ENCODE data around the gene MOK. TPM values are rescaled to one million over a fixed set of nuclear protein-coding genes. Genes with fewer than 3 reads are reported as not detected.

The MOK gene
- total RNA-seq, 1 donor from 2014 or later = 24.5 TPM

DNA sequence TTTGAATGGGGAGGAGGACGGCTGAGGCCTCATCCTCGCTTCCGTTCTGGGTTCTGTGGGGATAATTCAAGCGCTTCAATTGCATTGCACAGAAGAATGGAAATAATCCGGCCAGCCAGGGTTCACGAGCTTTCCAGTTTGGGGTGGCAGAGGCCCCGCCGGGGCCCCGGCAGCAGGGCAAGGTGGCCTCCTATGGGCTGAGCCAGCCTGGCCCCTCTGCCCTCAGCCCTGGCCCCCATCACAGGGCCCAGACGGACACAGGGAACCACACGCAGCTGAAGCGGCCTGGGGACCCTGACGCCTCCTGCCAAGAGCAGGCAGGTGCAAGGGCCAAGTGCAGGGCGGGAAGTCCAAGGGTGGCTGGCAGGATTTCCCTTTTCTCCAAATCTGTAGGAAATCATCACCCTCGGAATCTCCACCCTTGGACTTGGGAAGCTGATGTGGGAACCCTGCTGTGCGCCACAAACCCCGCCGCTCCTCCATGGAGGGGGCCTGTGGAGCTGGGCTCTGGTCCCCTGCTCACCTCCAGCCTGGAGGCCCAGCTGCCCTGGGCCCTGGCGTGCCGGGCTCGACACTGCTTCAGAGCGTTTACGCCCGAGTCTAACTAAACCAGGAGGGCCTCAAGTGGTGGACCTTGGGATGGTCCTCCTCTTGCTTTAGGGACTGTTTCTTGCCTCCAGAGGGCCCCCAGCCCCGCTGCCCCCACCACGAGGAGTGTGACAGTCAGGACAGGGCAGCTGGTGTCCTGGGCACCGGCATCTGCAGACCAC is 78.4 kb downstream of the MOK start:
- peak; percentile 43 for DNase-seq (ENCODE audit: low read depth)

DNA sequence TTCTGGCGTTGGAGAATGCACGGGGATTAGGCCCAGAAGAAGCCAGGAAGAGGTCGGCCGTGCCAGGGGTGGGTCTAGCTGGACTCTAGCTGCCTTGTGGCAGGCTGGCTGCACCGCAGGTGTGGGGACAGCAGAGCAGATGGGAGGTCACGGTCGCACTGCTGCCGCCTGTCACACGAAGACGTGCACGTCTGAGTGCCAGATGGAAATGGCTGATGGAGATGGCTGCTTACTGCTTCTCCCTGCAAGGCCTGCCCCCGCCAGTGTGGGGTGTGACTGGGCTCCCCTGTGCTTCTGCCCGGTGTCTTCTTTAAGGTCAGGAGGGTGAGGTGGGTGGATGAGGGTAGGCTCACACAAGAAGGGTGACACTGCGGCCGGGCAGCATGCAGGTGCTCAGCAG is 79.0 kb downstream of the MOK start:
- no peak for DNase-seq (ENCODE audit: low read depth)

DNA sequence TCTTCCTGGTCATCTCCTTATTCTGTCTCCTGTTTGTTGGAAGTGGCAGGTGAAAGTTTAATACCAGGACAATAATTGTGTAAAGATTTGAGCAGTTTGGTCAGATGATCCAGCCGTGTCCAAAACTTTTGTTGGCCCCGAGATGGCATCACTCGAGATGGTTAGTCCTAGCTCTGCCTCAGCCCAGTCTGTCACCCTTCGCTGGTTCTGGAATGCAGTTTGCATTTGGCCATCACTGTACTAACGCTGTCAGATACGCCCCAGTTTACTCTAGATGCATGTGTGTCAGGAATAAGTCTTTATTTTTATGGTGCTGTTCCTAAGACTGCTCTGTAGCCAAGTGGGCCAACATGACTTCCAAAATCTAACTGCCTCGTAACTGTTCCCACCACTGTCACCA is 79.6 kb downstream of the MOK start:
- no peak for DNase-seq (ENCODE audit: low read depth)

DNA sequence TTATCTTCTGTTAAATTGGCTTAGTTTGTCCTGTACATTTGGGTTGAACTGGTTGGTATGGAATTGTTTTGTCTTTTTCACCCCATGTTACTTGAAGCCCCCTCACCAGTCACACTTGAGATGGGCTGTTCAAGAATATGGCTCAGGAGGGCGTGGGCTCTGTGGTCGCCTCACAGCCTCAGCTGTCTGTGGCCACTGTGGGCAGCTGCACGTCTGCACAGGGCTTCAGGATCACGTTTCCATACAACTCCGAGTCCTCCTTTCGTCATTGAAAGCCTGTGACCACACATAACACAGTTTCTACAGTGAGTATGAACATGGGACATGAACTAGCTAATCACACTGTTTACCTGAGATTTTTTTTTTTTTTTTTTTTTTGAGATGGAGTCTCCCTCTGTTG is 81.3 kb downstream of the MOK start:
- peak; percentile 92 for DNase-seq (ENCODE audit: low read depth)

DNA sequence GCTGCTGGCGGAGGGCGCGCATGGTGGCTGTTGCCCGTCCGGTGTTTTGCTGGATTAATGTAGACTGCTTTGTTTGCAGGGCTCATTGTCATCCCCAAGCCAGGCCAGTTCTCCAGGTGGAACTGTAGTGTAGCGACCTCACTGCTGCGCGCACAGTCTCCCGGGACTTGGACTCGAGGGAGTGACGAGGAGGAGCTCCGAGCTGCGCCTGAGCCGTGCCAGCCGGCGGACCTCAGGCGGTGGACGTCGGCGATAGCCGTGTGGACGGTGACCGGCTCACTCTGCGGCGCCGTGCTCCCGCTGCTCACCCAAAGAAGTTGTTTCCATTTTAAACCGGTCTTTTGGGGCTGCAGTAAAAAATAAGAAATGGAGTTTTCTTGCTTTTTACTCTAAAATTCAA is 82.2 kb downstream of the MOK start:
- no peak for DNase-seq (ENCODE audit: low read depth)

DNA sequence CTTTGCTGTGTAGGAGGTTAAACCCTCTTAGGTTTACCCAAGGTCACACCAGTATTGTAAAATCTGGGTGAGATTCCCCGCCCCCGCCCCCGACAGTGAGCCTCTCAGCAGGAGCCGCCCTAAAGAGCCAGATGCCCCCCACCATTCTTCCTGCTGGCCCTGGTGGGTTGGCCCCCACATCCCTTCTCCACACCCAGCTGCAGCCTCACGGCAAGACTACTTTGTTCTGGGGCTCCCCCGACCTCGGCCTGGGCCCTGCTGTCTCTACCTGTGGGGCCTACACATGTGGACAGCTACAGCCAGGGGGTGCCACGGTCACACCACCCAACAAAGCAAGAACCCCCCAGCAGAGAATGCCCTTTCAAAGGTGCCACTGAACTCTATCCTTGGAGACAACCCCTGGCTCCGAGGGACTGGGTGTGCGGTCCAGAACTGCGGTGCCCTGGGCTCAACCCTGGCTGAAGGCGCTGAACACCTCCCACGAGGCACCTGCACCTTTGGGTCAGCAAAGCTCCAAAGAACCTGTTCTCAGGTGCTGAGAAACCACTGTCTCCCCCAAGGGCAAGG is 82.9 kb downstream of the MOK start:
- DNase-seq (ENCODE audit: low read depth) = no peak

DNA sequence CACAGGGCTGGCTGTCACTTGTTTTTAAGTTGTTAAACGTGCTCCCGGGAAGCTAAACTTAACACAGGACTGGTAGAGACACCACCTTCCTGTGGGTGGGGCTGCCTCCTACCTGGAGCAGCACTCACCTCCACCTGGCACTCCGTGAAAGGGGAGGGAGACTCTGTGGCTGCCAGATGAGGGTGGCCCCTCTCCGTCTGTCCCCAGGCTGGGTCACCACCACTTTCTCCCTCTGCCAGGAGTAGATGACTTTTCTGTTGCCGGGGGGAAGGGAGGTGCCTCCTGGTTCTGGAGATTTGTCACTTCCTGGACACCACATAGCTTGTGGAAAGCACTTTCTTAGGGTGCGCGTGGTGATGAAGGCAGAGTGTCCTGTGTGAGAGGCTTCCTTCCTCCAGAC is 83.9 kb downstream of the MOK start:
- DNase-seq (ENCODE audit: low read depth) = no peak

DNA sequence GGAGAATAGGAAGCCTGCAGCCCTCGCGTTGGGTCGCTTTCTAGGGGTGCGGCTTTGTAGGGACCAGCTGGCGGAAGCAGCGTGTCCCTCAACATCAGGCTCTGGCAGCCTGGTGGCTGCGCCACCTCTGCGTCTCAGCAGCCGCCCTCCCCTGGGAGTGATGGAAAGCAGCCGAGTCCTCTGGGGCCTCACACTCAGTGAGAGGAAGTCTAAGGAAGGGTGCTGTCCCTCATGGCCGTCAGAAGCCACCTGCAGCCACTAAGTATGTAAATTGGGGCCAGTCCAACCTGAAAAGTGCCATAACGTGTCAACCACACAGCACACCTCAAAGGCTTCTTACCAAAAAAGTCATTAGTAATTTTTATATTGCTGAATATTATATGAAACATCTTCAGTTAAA is 84.9 kb downstream of the MOK start:
- DNase-seq (ENCODE audit: low read depth) = no peak

DNA sequence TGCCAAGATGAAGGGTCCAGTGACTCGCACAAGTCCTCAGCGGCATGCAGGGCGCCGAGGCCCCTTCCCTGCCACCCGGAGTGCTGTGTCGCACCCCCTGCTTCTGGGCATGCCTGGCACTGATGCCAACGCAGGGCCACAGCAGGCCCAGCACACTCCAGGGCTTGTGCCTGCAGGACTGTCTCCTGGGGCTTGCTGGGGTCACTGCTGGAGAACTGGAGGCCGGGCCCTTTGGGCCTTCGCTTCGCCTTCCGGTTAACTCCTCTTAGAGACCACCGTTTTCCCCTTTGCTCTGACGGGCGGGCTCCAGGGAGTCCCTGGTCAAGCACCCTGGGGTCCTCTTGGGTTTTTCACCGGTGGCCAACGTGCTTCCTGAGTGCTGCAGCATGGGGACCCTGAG is 85.6 kb downstream of the MOK start:
- peak; percentile 16 for DNase-seq (ENCODE audit: low read depth)

DNA sequence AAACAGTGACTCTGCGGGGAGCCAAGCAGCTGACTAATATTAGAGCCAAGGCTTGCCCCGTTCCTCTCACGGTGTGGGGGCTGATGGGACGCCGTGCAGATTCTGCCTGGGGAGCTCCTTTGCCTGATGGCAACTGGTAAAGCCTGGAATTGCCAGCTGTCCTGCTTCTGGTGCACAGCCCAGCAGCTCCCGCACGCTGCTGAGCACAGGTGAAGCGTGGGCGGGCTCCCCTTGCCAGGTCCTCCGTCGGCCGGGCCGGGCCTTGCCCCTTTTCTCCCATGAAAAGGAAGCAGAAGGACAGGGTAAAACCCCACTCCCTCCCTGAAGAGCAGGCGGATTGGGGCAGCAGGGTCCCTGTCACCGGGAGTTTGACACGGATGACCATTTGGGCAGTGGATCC is 86.3 kb downstream of the MOK start:
- DNase-seq (ENCODE audit: low read depth) = peak; percentile 82

DNA sequence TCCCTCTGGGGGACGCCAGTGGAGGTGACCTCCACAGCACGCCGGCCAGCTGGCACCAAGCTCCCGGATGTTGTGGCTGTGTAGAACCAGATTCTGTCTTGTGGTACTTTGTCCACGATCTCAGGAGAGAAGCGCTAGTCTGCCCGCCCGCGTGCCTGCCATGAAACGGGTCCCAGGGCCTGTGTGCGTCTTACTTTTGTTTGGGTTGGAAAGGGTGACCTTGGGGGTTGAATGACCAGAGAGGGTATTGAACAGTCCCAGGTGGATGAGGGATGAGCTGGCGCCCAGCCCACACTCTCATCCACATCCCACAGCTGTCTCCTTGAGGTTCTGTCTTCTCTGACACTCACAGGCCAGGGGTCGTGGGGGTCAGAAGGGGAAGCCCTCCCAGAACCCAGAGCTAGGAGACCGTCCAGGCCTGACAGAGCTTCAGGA is 87.0 kb downstream of the MOK start:
- peak; percentile 26 for DNase-seq (ENCODE audit: low read depth)

DNA sequence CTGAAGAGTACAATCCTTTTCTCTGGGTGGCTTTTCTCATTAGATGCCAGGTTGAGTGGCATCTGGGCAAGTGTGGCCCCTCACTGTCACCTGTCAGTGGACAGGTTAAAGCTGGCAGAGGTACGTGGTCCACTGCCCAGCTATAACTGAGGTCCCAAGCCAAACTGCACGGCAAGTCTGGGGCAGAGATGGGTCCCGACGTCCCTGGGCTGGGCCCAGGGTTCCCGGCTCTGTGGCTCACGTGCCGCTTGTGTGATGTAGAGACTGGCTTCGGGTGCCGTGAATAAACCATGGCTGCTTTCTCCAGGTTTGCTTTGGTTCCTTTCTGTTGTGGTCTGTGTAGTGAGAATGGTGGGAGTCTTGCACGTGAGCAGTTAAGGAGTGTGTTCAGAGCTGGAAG is 87.6 kb downstream of the MOK start:
- DNase-seq (ENCODE audit: low read depth) = no peak

DNA sequence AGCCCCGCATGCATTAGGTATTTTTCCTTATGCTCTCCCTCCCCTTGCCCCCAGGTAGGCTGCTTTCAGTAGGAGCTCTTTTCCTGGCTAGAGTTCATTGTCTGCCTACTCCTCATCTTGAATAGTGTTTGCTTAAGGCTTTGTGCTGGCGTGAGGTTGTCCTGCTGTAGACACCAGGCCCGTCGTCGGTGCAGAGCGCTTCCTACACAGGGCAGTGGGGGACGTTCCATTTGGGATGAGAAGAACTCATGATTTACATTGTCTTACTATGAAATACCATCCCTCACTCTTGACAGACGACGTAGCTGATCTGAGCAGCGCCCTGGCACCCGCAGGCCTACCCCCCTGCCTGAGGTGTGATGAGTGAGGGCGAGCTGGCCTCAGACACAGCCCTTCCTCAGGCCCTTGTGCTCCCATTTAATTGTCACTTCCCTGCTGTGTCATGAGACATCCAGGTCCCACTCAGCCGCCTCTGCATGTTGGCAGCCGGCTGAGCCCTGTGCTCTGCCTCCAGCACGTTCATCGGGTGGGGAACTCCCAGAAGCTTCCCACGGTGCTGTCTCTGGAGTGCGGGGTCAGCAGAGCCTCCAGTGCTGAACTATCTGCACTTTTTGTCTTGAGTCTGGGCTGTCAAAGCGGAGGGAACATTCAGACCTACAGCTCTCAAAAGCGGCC is 89.3 kb downstream of the MOK start:
- DNase-seq (ENCODE audit: low read depth) = no peak

DNA sequence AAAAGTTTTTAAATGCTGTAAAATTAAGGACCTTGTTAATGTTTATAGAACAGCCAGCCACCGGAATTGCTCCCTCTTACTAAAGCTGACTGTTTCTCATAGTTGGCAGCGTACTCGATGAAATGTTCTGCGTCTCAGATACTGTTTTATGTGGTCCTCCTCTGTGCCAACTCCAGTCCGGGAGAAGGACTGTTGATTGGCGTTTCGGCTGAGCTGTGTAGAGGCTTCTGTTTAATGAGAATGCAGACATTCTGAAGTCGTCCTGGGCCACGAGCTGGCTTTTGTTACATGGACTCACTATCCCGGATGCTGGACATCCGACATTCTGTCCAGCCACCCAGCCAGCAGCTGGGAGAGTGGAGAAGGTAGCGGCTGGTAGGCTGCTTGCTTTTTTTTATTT is 89.9 kb downstream of the MOK start:
- DNase-seq (ENCODE audit: low read depth) = peak; percentile 52

DNA sequence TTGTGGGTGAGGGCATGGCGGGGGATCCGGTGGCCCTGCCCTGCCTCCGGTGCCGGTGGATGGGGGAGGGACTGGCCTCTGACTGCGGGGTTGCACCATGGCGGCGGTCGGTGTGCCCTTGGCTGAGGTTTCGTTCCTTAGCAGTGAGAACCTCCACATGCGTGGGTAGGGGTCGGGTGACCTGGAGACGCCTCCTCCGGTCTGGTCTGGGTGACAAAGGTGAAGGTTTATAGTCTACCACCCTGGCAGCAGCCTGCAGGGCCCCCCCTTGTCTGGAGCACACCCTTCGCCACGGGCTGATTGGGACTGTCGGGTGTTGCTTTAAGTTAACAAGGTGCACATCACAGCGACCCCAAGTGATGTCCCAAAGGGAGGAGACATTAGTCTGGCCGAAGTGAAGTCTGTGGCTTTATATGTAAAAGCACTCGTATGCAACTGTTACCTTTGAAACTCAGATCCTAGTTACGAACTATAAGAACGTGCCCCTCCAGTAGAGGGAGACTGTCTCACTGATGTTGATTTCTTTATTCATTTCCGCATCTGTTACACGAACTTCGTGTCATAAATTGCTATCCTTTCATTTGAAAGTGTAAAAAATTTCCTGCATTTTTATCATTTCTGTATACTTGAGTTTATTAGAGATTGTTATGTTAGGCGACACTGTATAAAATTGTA is 90.8 kb downstream of the MOK start:
- no peak for DNase-seq (ENCODE audit: low read depth)

DNA sequence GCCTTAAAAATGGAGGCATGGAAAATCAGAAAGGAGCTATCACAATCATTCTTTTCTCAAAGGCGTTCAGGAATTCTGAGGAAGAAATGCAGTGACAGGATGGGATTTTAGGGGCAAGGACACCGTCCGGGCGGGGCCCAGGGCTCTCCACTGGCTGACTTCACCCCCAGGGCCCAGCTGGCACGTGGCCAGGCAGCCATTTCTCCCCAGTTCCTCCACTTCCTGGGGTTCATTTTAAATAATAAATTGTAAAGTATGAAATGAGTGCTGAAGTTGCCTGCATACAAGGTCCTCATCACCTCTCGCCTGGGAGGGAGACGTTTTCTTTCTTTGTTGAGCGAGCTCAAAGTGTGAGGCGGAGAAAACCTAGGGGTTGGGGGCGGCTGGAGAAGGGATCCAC is 91.5 kb downstream of the MOK start:
- no peak for DNase-seq (ENCODE audit: low read depth)

DNA sequence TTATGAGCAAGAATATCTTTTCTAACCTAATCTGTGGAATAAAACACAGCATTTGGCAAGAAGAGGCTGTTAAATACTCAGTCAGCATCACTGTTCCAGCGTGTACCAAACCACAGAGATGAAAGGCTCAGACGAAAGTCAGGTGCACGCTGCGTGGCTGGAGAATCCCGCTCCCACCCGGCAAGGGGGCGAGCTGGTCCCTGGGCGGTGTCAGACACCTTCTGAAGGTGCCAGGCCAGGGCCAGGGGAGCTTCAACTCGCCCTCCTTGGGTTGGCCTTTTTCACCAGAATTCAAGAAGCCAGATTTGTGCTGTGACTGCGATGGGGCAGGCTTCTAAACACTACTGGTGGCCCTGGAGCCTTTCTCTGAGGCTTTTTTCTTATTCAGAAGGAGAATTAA is 92.1 kb downstream of the MOK start:
- no peak for DNase-seq (ENCODE audit: low read depth)

DNA sequence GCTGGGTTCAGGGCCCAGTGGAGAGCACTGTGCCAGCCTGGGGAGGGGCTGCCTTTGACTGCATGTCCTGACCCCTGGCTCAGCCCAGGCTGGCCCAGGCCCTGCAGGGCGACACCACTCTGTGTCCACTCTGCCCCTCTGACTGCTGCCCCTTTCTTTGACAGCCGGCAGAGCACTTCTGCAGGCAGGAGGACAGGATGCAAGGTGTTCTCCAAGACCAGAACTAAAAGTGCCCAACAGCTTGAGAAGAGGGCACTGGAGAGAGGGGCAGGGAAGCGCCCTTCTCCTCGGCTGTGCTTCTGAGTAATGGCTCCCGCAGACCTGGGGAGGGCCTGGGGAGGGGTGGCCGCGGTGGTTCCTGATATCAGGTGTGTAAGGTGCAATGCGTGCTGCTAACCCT is 92.6 kb downstream of the MOK start:
- DNase-seq (ENCODE audit: low read depth) = no peak

DNA sequence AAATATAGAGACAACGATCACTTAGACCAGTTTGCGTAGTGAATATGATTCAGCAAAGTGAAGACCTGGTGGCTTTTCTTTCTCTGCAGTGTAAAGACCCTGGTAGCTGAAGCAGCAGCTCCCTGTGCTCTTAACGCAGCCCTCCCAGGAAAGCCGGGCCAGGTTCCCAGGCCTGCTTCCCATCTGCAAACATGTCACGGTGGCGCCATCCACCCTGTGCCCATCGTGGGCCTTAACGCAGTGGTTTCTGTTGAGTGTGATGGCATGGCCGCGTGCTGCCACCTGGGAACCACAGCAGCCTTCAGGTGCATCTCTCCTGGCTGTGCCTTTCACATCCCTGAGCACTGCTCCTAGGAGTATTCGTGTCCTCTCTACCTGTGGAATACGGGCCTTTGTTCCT is 93.7 kb downstream of the MOK start:
- no peak for DNase-seq (ENCODE audit: low read depth)

DNA sequence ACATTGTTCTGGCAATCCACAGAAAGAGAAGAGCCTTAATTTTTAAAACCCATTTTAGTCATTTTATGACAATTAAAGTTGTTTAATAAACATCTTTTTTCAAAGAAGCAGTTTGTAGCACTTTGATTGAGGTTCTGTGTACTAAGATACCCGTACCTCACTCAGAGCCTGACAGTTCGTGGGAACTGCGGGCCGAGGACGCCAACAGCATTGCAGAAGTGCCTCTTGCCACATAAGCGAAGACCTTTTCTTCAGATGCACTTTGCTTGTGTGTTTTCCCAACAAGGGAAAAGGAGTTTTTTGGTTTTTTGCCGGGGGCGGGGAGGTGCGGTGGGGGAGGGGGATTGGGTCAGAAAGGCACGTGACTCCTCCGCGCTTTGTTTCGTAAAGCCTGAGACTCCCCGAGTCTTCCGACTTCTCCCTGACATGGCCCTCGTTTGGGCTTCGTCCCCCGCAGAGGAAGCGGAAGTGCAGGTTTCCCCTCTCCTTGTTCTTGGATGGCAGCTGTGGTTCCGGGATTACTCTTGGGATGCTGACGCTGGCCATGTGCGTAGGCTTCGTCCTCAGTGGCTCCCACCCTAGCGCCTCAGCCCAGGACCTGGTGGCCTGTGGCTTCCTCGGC is 94.4 kb downstream of the MOK start:
- no peak for DNase-seq (ENCODE audit: low read depth)

DNA sequence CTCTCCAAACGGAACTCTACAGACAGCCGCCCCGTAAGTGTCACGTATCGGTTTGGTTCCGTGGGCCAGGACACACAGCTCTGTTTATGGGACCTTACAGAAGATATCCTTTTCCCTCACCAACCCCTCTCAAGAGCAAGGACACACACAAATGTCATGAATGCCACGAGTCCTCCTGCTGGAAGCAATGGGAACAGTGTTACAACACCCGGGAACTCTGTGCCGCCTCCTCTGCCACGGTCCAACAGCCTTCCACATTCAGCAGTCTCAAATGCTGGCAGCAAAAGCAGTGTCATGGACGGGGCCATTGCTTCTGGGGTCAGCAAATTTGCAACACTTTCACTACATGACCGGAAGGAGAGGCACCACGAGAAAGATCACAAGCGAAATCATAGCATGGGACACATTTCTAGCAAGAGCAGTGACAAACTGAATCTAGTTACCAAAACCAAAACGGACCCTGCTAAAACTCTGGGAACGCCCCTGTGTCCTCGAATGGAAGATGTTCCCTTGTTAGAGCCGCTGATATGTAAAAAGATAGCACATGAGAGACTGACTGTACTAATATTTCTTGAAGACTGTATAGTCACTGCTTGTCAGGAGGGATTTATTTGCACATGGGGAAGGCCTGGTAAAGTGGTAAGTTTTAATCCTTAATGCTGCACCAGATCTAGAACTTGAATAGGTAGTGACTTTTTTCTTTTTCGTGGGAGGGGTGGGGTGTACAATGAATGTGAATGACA is 95.6 kb downstream of the MOK start:
- peak; percentile 36 for DNase-seq (ENCODE audit: low read depth)

Data from myocyte (in vitro differentiated cells).